Hepatocyte (in vitro differentiated cells): ENCODE results near the gene C13orf42. TPM values are rescaled to one million over a fixed set of nuclear protein-coding genes. Genes with fewer than 3 reads are reported as not detected.

Experiments used
- DNase-seq: peaks from one replicate; pipeline ENCODE4 v3.0.0-alpha.2; 2016; ENCODE audit warnings: low spot score
- H2AFZ ChIP-seq: fragments of 200-600 bp; sonication (generic); 2 replicates; pipeline ENCODE4 v1.6.0; 2016; ENCODE audit warnings: antibody characterized with exemption, mild to moderate bottlenecking
- H3K27ac ChIP-seq: fragments of 200-600 bp; sonication (generic); 2 replicates; pipeline ENCODE4 v1.5.1; 2016; ENCODE audit warnings: mild to moderate bottlenecking
- H3K27me3 ChIP-seq: fragments of 200-600 bp; sonication (generic); 2 replicates; pipeline ENCODE4 v1.6.1; 2016
- H3K36me3 ChIP-seq: fragments of 200-600 bp; sonication (generic); replicated peaks from 2 replicates; pipeline ENCODE4 v1.5.1; 2016; ENCODE audit warnings: low read depth; ENCODE audit not compliant: insufficient read depth
- H3K4me1 ChIP-seq: fragments of 200-600 bp; sonication (generic); 2 replicates; pipeline ENCODE4 v1.5.1; 2016; ENCODE audit warnings: mild to moderate bottlenecking, moderate library complexity; ENCODE audit not compliant: insufficient read depth
- H3K4me2 ChIP-seq: fragments of 200-600 bp; sonication (generic); 2 replicates; pipeline ENCODE4 v1.6.0; 2016
- H3K4me3 ChIP-seq: fragments of 200-600 bp; sonication (generic); 2 replicates; pipeline ENCODE4 v1.5.1; 2016; ENCODE audit warnings: mild to moderate bottlenecking
- H3K79me2 ChIP-seq: fragments of 200-600 bp; sonication (generic); 2 replicates; pipeline ENCODE4 v1.6.0; 2017; ENCODE audit warnings: mild to moderate bottlenecking
- H3K9me2 ChIP-seq: fragments of 200-600 bp; sonication (generic); replicated peaks from 2 replicates; pipeline ENCODE4 v1.6.0; 2017; ENCODE audit warnings: mild to moderate bottlenecking; ENCODE audit not compliant: insufficient read depth
- H3K9me3 ChIP-seq: fragments of 200-600 bp; sonication (generic); 2 replicates; pipeline ENCODE4 v1.5.1; 2016; ENCODE audit warnings: low read depth, mild to moderate bottlenecking
- H4K20me1 ChIP-seq: fragments of 200-600 bp; sonication (generic); 2 replicates; pipeline ENCODE4 v1.6.0; 2016; ENCODE audit warnings: mild to moderate bottlenecking; ENCODE audit not compliant: insufficient read depth, poor library complexity, severe bottlenecking
- CTCF ChIP-seq: fragments of 200-600 bp; sonication (generic); IDR thresholded peaks from 2 replicates; pipeline ENCODE4 v1.5.1; 2016; ENCODE audit warnings: antibody characterized with exemption, mild to moderate bottlenecking; ENCODE audit not compliant: poor library complexity
- EZH2 ChIP-seq: fragments of 200-600 bp; sonication (generic); IDR thresholded peaks from 2 replicates; pipeline ENCODE4 v1.6.1; 2016; ENCODE audit warnings: antibody characterized with exemption, mild to moderate bottlenecking, borderline replicate concordance
- EZH2phosphoT487 ChIP-seq: fragments of 200-600 bp; sonication (generic); IDR thresholded peaks from one replicate; pipeline ENCODE4 v1.6.1; 2018; ENCODE audit warnings: antibody characterized with exemption, mild to moderate bottlenecking, low read depth, moderate library complexity; ENCODE audit not compliant: unreplicated experiment, severe bottlenecking
- WGBS: methylation state at CpG from one replicate; pipeline ENCODE4 v1.1.6; 2016; ENCODE audit warnings: low lambda C conversion rate; ENCODE audit errors: missing lambda C conversion rate; 5-methylcytosine and 5-hydroxymethylcytosine counted together
- polyA plus RNA-seq: library from polyadenylated mRNA; unstranded; fragments of >200 nt; fragmentation: Nextera tagmentation; extraction: Ambion mirVana; gene quantifications from 2 replicates; pipeline ENCODE4 v1.2.1, GENCODE V29; 2016
- total RNA-seq: library from RNA; depleted of rRNA; stranded (reverse); fragments of >200 nt; gene quantifications from 2 replicates; pipeline ENCODE4 v1.2.3, GENCODE V29; 2014

C13orf42 gene
- total and polyA plus RNA-seq, 2 experiments from 2014 or later, result not detected

DNA sequence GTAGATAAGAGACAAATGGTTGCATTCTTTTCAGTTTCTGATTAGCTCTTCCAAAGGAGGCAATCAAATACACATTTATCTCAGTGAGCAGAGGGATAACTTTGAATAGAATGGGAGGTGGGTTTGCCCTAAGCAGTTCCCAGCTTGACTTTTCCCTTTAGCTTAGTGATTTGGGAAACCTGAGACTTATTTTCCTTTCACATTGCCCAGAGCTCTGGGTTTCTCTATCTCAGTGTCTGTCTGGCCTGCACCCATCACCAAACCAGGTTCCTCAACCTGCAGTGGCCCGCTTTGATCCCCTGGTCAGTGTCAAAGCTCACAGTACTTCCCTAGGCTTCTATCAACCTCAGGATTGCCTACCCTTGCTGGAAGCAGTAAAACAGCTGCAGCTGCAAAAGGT, 35.6 kb upstream of the C13orf42 start:
- H3K4me3 ChIP-seq, result no peak overlapping the region
- no peak for DNase-seq
- no peaks in the 10 kb centered on the region for H3K4me1 ChIP-seq
- H2AFZ ChIP-seq, result no peak overlapping the region
- no peaks in the 10 kb centered on the region for H4K20me1 ChIP-seq
- WGBS, result 67% methylated on average over 1 of the region's 1 CpG
- H3K9me3 ChIP-seq, result peaks cover 3% of the 10 kb centered on the region
- no peaks in the 10 kb centered on the region for H3K79me2 ChIP-seq
- no peak overlapping the region for H3K27ac ChIP-seq
- H3K4me2 ChIP-seq, result no peak overlapping the region
- TF ChIP-seq EZH2phosphoT487 (no peak), CTCF (no peak), EZH2 (no peak)
- H3K9me2 ChIP-seq, result no peaks in the 10 kb centered on the region
- no peaks in the 10 kb centered on the region for H3K36me3 ChIP-seq
- peaks cover 5% of the 10 kb centered on the region for H3K27me3 ChIP-seq

DNA sequence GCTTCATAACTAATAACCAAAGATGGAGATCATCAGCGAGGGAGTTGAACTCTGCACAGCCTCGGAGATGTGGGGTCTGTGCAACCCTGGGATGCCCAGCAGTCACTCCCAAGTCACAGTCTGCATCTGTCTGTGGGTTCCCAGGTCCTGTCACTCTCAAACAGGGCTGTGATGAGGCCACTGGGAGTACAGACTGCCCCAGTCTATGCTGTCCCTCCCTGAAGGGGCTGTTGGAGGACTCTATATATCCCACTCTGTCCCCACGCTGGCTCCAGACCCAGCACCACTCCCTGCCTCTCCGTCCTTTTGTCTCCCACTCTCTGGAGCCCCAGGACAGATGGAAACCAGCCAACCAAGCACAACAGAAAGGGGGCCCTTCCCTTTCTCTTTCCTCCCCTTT, 26.2 kb upstream of the C13orf42 start:
- no peak overlapping the region for H3K27ac ChIP-seq
- no peaks in the 10 kb centered on the region for H3K9me3 ChIP-seq
- no peak for DNase-seq
- H3K36me3 ChIP-seq, result no peaks in the 10 kb centered on the region
- no peaks in the 10 kb centered on the region for H4K20me1 ChIP-seq
- H3K4me3 ChIP-seq, result no peak overlapping the region
- H3K9me2 ChIP-seq, result no peaks in the 10 kb centered on the region
- no peaks in the 10 kb centered on the region for H3K4me1 ChIP-seq
- no peaks in the 10 kb centered on the region for H3K27me3 ChIP-seq
- WGBS, result 85% methylated on average over 4 of the region's 4 CpGs
- TF ChIP-seq EZH2phosphoT487 (no peak), CTCF (no peak), EZH2 (no peak)
- H3K4me2 ChIP-seq, result no peak overlapping the region
- H3K79me2 ChIP-seq, result no peaks in the 10 kb centered on the region
- no peak overlapping the region for H2AFZ ChIP-seq

DNA sequence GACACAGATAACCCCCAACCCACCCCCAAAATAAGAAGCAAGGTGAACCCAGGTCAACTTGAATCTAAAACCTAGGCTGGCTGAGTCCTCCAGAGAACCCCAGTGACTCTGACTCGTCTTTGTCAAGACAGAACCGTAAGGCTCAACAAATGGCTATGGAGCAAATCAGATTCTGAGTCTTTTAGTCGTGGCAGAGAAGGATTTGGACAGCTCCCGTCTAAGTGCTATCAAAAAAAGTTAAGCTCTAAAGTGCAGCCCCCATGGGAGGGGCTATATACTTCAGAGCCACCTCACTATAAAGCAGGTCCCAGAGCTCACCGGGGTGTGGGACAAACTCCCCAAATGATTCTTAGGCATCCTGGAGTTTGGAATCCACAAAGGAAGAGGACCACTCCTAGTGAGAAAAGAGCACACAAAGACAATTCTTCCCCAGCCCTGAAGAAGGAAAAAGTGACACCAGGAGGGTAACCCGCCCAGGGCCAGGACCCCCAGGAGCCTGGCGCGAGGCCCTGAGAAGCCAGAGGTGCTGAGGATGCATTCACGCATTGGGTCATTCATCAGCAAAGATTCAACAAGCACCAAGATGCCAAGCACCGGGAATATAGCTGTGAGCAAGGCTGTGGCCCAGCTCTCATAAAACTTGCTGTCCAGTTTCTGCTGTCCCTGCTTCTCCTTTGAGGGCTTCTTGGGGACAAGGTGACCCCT, 25.4 kb upstream of the C13orf42 start:
- Histone ChIP-seq H4K20me1 (no peaks in the 10 kb centered on the region), H3K4me1 (no peaks in the 10 kb centered on the region)
- 88% methylated on average over 10 of the region's 10 CpGs for WGBS

More for the DNA sequence above, 25.4 kb upstream of the C13orf42 start:
- Histone ChIP-seq H3K27me3 (no peaks in the 10 kb centered on the region), H3K36me3 (no peaks in the 10 kb centered on the region), H3K4me2 (no peak overlapping the region), H2AFZ (no peak overlapping the region), H3K4me3 (no peak overlapping the region), H3K79me2 (no peaks in the 10 kb centered on the region), H3K9me3 (no peaks in the 10 kb centered on the region), H3K27ac (no peak overlapping the region), H3K9me2 (no peaks in the 10 kb centered on the region)
- TF ChIP-seq EZH2 (no peak), CTCF (no peak), EZH2phosphoT487 (no peak)
- DNase-seq, result no peak
